Upper lobe of right lung (tissue), 1 donor: Measurements from ENCODE around the gene PIK3CD. TPM values are rescaled to one million over a fixed set of nuclear protein-coding genes. Genes with fewer than 3 reads are reported as not detected.
"Not testable (repeated sequence)": the region's sequence is repeated elsewhere in the genome, so short reads cannot be mapped to it uniquely, and the experiment has no call there.

ENCODE experiments used
- ATAC-seq: fragments of 200-7000 bp; cut with Tn5 transposase; one replicate; pipeline ENCODE4 v1.9.1; 2020; ENCODE audit warnings: mild to moderate bottlenecking, moderate library complexity
- DNase-seq: peaks from one replicate; pipeline ENCODE4 v3.0.0-alpha.2; 2020
- H3K27ac ChIP-seq: fragments of 200-600 bp; one replicate; pipeline ENCODE4 v1.8.0; 2022
- H3K27me3 ChIP-seq: fragments of 200-600 bp; one replicate; pipeline ENCODE4 v1.8.0; 2022; ENCODE audit warnings: mild to moderate bottlenecking
- H3K36me3 ChIP-seq: fragments of 200-600 bp; one replicate; pipeline ENCODE4 v1.8.0; 2022
- H3K4me1 ChIP-seq: fragments of 200-600 bp; one replicate; pipeline ENCODE4 v1.8.0; 2022
- H3K4me3 ChIP-seq: fragments of 200-600 bp; one replicate; pipeline ENCODE4 v1.8.0; 2022; ENCODE audit warnings: mild to moderate bottlenecking
- H3K9me3 ChIP-seq: fragments of 200-600 bp; one replicate; pipeline ENCODE4 v1.8.0; 2022
- intact Hi-C: fragments of 100-400 bp; cut with DNase I; formaldehyde crosslinking; loops from one replicate; pipeline ENCODE4 v1.11.0; 2022
- total RNA-seq: library from RNA; stranded (reverse); fragmentation: NEBNext Ultra II Directional; extraction: Animal tissue kit (Norgen Biotek cat#: 25700); gene quantifications from one replicate; pipeline ENCODE4 v1.2.1, GENCODE V29; 2021
- TF ChIP-seq, protein P1 (sequence below): fragments of 200-600 bp; IDR thresholded peaks from one replicate; pipeline ENCODE4 v1.8.0; 2022; ENCODE audit warnings: antibody characterized with exemption
- donor health status: DM: no; HTN: yes; CAD: no; lungs with severe emphysema.

Gene PIK3CD
- total RNA-seq, 1 donor from 2014 or later = 18.2 TPM

DNA sequence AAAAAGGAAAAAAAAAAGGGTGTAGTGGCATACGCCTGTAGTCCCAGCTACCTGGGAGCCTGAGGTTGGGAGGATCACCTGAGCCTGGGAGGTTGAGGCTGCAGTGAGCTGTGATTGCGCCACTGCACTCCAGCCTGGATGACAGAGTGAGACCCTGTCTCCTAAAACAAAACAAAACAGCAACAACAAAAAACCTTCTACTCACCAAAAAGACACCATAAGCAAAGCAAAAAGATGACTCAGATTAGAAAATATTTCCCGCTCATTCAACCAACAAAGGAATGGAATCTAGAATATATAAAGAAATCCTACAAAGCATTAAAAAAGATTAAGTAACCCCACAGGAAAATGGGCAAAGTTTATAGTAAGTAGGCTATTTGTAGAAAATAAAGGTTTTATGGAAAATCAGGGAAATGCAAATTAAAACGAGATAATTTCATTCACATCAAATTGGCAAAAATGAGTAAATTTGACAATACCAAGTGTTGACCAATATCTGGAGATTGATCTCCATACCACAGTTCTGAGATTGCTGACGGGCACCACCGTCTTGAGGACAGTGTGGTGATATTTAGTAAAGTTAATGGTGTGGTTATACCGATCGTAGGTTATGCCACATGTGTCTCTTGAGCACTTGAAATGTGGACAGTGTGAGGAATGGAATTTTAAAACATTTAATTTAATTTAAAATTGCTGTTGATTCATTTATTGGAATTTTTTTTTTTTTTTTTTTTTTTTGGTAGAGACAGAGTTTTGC is 54.0 kb downstream of the PIK3CD start:
- intact Hi-C loops = no loop called here

DNA sequence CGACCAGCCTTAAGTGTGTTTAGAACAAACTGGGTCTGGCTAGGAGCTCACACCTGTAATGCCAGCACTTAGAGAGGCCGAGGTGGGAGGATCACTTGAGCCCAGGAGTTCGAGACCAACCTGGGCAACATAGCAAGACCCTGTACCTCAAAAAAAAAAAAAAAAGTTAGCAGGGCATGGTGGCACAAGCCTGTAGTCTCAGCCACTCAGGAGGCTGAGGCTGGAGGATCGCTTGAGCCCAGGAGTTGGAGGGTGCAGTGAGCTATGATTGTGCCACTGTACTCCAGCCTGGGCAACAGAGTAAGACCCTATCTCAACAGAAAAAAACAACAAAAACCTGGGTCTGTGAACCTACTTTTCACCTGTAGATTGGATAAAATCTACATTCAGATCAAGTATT is 54.6 kb downstream of the PIK3CD start:
- Histone ChIP-seq H3K4me1 (peaks cover 5% of the 10 kb centered on the region), H3K36me3 (peaks cover 5% of the 10 kb centered on the region), H3K4me3 (no peak overlapping the region), H3K27me3 (no peaks in the 10 kb centered on the region), H3K9me3 (no peaks in the 10 kb centered on the region), H3K27ac (no peak overlapping the region)
- no peak for DNase-seq
- intact Hi-C loops = no loop called here
- ATAC-seq = no peak
- TF ChIP-seq, protein P1, sequence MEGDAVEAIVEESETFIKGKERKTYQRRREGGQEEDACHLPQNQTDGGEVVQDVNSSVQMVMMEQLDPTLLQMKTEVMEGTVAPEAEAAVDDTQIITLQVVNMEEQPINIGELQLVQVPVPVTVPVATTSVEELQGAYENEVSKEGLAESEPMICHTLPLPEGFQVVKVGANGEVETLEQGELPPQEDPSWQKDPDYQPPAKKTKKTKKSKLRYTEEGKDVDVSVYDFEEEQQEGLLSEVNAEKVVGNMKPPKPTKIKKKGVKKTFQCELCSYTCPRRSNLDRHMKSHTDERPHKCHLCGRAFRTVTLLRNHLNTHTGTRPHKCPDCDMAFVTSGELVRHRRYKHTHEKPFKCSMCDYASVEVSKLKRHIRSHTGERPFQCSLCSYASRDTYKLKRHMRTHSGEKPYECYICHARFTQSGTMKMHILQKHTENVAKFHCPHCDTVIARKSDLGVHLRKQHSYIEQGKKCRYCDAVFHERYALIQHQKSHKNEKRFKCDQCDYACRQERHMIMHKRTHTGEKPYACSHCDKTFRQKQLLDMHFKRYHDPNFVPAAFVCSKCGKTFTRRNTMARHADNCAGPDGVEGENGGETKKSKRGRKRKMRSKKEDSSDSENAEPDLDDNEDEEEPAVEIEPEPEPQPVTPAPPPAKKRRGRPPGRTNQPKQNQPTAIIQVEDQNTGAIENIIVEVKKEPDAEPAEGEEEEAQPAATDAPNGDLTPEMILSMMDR = no peak

More for the DNA sequence above, 54.0 kb downstream of the PIK3CD start:
- Histone ChIP-seq H3K36me3 (no peaks in the 10 kb centered on the region), H3K27ac (no peak overlapping the region), H3K27me3 (no peaks in the 10 kb centered on the region), H3K4me1 (peaks cover 5% of the 10 kb centered on the region), H3K9me3 (no peaks in the 10 kb centered on the region), H3K4me3 (no peak overlapping the region)
- ATAC-seq (no peak), DNase-seq (no peak)
- TF ChIP-seq, protein P1 = no peak

DNA sequence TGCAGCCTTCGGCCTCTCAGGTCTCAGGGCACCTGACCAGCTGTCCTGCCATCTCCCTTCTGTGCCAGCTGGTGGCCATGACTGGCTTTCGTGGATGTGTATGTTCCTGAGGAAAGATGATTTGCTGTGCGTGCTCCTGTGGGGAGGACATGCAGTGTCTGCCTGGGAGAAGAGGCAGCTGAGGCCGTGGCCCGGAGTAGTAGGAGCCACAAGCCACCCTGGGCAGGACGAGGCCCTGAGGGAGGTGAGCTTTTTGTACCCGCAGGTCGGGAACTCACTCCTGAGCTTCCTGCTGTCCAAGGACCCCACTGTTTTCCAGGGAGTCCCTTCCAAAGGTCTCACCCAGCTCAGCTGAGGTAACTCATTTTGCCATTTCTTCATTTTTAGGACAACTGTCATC is 58.5 kb downstream of the PIK3CD start:
- H3K4me3 ChIP-seq = no peak overlapping the region
- ATAC-seq = no peak
- TF ChIP-seq, protein P1 = no peak
- DNase-seq = peak; percentile 26
- H3K36me3 ChIP-seq = peaks cover 14% of the 10 kb centered on the region
- no peaks in the 10 kb centered on the region for H3K27me3 ChIP-seq
- H3K9me3 ChIP-seq = no peaks in the 10 kb centered on the region
- H3K4me1 ChIP-seq = no peaks in the 10 kb centered on the region
- intact Hi-C loops = no loop called here
- no peak overlapping the region for H3K27ac ChIP-seq

DNA sequence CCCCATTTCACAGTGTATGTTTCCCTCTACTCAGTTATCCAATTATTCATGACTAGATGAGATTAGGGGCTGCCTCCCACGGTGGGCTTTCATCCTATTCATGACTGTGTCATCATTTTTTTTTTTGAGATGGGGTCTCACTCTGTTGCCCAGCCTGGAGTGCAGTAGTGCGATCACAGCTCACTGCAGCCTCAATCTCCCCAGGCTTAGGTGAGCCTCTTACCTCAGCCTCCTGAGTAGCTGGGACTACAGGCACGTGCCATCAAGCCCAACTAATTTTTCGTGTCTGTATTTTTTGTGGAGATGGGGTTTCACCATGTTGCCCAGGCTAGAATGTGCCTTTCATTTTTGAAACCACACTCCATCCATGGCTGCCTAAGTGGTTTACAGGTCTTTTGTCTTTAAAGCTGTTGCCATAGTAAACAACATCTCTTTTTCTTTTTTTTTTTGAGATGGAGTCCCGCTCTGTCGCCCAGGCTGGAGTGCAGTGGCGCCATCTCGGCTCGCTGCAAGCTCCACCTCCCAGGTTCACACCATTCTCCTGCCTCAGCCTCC is 60.0 kb downstream of the PIK3CD start:
- DNase-seq = no peak
- TF ChIP-seq, protein P1 = no peak
- peaks cover 26% of the 10 kb centered on the region for H3K36me3 ChIP-seq
- H3K27me3 ChIP-seq = no peaks in the 10 kb centered on the region
- intact Hi-C loops = no loop called here
- H3K27ac ChIP-seq = no peak overlapping the region
- no peaks in the 10 kb centered on the region for H3K4me1 ChIP-seq
- no peak overlapping the region for H3K4me3 ChIP-seq
- ATAC-seq = no peak
- no peaks in the 10 kb centered on the region for H3K9me3 ChIP-seq

DNA sequence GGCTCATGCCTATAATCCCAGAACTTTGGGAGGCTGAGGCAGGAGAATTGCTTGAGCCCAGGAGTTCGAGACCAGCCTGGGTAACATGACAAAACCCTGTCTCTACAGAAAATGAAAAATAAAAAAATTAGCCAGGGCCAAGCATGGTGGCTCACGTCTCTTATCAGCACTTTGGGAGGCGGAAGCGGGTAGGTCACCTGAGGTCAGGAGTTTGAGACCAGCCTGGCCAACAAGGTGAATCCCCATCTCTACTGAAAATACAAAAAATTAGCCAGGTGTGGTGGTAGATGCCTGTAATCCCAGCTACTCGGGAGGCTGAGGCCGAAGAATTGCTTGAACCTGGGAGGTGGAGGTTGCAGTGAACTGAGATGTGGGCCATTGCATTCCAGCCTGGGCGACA is 61.2 kb downstream of the PIK3CD start:
- H3K4me3 ChIP-seq, H3K9me3 ChIP-seq, H3K27me3 ChIP-seq, H3K27ac ChIP-seq, H3K4me1 ChIP-seq, intact Hi-C loops, DNase-seq, ATAC-seq: not testable (repeated sequence)
- peaks cover 27% of the 10 kb centered on the region for H3K36me3 ChIP-seq

DNA sequence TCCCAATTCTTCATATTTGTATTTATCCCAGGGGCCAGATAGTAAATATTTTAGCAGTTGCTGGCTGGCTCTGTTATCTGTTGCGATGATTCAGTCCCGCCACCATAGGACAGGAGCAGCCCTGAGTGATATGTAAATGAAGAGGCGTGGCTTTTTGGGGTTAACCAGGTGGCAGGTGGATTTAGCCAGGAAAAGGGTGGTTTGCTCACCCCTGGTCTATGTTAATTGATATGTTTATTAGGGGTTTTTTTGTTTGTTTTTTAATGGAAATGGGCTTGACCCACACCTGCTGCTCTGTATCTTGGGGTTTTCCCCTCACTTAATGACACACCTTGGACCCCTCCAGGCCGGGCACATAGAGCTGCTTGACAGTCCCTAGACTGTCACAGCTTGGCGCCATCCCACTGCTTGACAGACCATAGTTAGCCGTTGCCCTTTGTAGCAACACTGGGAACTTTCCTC is 62.8 kb downstream of the PIK3CD start:
- Histone ChIP-seq H3K27me3 (no peaks in the 10 kb centered on the region), H3K4me3 (no peak overlapping the region), H3K4me1 (peaks cover 7% of the 10 kb centered on the region), H3K27ac (no peak overlapping the region), H3K36me3 (peaks cover 27% of the 10 kb centered on the region), H3K9me3 (no peaks in the 10 kb centered on the region)
- intact Hi-C loops = no loop called here
- ATAC-seq (no peak), DNase-seq (no peak)
- TF ChIP-seq, protein P1 = no peak
